ENCODE measurements around the gene ZFC3H1. TPM values are rescaled to one million over a fixed set of nuclear protein-coding genes. Genes with fewer than 3 reads are reported as not detected.
A peak's percentile ranks its signal among the peaks of the same experiment; 100 is the strongest.

ZFC3H1 gene
- total RNA-seq, 6 donors from 2014 or later: 35.9 to 225 (median 74.1) TPM

GRCh38 chr12:71607494-71608330, 55.9 kb downstream of the ZFC3H1 start:
- H3K36me3 ChIP-seq: peaks cover 8 to 73% (median 34%) of the 10 kb centered on the region in 4 donors

GRCh38 chr12:71605039-71605438, 58.6 kb downstream of the ZFC3H1 start:
- ATAC-seq (ENCODE audit: low FRiP score in 2 of 2) (no peak), DNase-seq (no peak)
- H3K4me3 ChIP-seq: no peak overlapping the region
- no peak overlapping the region for H3K27ac ChIP-seq
- no peaks in the 10 kb centered on the region for H3K27me3 ChIP-seq
- no peaks in the 10 kb centered on the region for H3K4me1 ChIP-seq
- 84 to 89% methylated on average over 3 of the region's 3 CpGs for WGBS, 2 donors
- H3K9me3 ChIP-seq: no peaks in the 10 kb centered on the region
- no peak for TF ChIP-seq EP300 (IDR thresholded peaks at IDR 0.05)
- TF ChIP-seq POLR2AphosphoS5 (IDR thresholded peaks at IDR 0.05): no peak
- TF ChIP-seq CTCF (IDR thresholded peaks at IDR 0.05): no peak
- no peak for TF ChIP-seq POLR2A (IDR thresholded peaks at IDR 0.05)
- peaks cover 0 to 46% (median 19%) of the 10 kb centered on the region in 4 donors for H3K36me3 ChIP-seq

More at GRCh38 chr12:71607494-71608330, 55.9 kb downstream of the ZFC3H1 start:
- Histone ChIP-seq H3K27me3 (no peaks in the 10 kb centered on the region), H3K27ac (no peak overlapping the region), H3K4me3 (no peak overlapping the region), H3K4me1 (no peaks in the 10 kb centered on the region), H3K9me3 (no peaks in the 10 kb centered on the region)
- no peak for DNase-seq
- no peak for ATAC-seq (ENCODE audit: low FRiP score in 2 of 2)
- 89% methylated on average over 4 of the region's 4 CpGs for WGBS, 2 donors
- TF ChIP-seq CTCF (IDR thresholded peaks at IDR 0.05) (no peak), EP300 (IDR thresholded peaks at IDR 0.05) (no peak), POLR2AphosphoS5 (IDR thresholded peaks at IDR 0.05) (no peak), POLR2A (IDR thresholded peaks at IDR 0.05) (no peak)

- WGBS, 2 donors: 76% methylated on average over 10 of the region's 10 CpGs
- Histone ChIP-seq H3K4me3 (no peak overlapping the region), H3K9me3 (no peaks in the 10 kb centered on the region), H3K27me3 (no peaks in the 10 kb centered on the region), H3K36me3 (peaks cover 0 to 25% (median 12%) of the 10 kb centered on the region in 4 donors), H3K4me1 (no peaks in the 10 kb centered on the region), H3K27ac (no peak overlapping the region)
- TF ChIP-seq POLR2A (IDR thresholded peaks at IDR 0.05) (no peak), EP300 (IDR thresholded peaks at IDR 0.05) (no peak), CTCF (IDR thresholded peaks at IDR 0.05) (no peak), POLR2AphosphoS5 (IDR thresholded peaks at IDR 0.05) (no peak)
- ATAC-seq (ENCODE audit: low FRiP score in 2 of 2) (peak in 1 of 2 donors; percentile 19), DNase-seq (no peak)
Measured at GRCh38 chr12:71602761-71603577, 60.7 kb downstream of the ZFC3H1 start.

GRCh38 chr12:71601546-71601945, 62.1 kb downstream of the ZFC3H1 start:
- Histone ChIP-seq H3K27ac (no peak overlapping the region), H3K27me3 (no peaks in the 10 kb centered on the region), H3K4me1 (no peaks in the 10 kb centered on the region), H3K36me3 (peaks cover 0 to 12% (median 7%) of the 10 kb centered on the region in 4 donors), H3K9me3 (no peaks in the 10 kb centered on the region), H3K4me3 (no peak overlapping the region)
- TF ChIP-seq CTCF (IDR thresholded peaks at IDR 0.05) (no peak), POLR2A (IDR thresholded peaks at IDR 0.05) (no peak), POLR2AphosphoS5 (IDR thresholded peaks at IDR 0.05) (no peak), EP300 (IDR thresholded peaks at IDR 0.05) (no peak)
- DNase-seq (no peak), ATAC-seq (ENCODE audit: low FRiP score in 2 of 2) (no peak)
